ENCODE results near the gene PLPPR2.
"Not testable (repeated sequence)": the region's sequence is repeated elsewhere in the genome, so short reads cannot be mapped to it uniquely, and the experiment has no call there.

PLPPR2 gene

DNA sequence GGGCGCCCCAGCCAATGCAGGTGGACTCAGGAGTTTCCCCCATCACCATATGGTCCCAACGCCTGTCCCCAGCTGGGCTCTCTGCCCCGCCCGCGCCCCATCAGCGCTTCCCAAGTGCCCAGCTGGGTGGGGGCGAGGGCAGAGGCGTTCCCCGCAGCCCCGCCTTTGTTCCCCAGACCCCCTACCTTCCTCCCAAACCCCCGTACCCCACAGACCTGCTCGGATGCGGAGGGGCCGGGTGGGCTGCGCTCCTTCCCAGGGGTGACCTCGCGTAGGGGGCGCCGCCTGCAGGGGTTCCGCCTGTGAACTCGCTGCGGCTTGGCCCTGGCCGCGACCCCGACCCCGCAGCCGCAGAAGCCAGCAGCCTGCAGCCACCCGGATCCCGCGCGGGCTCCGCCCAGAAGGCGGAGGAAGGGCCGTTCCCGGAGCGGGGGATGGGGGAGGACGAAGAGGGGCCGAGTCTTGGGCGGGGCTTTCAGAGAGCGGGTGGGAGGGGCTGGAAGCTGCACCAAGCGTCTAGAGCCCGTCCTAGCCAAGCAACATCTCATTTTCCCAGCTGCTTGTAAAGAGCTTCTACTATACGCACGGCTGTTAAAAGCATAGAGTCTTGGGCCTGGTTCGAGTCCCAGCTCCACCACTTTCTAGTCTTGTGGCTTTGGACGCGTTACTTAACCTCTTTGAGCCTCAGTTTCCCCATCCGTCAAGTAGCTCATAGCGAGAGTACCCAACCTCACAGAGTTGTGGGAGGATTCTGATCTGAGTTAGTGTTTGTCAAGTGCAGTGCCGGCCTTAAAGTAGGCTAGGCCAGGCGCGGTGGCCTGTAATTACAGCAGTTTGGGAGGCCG lies 15.8 kb upstream of the PLPPR2 start, which contains the start of gene RAB3D:
Gene RAB3D, minus strand, starts transcription at position 404 of the 845 bp plus-strand sequence. CDS start 2,258 bp downstream, outside the sequence.
- peak; percentile 60 for DNase-seq (ENCODE audit: low read depth, low spot score)

DNA sequence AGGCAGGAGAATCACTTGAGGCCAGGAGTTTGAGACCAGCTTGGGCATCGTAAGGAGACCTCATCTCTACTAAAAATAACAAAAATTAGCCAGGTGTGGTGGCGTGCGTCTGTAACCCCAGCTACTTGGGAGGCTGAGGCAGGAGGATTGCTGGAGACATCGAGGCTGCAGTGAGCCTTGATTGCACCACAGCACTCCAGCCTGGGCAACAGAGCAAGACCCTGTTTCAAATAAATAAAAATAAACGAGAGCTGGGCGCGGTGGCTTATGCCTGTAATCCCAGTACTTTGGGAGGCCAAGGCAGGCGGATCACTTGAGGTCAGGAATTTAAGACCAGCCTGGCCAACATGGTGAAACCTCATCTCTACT lies 15.1 kb upstream of the PLPPR2 start:
- not testable (repeated sequence) for DNase-seq (ENCODE audit: low read depth, low spot score)

DNA sequence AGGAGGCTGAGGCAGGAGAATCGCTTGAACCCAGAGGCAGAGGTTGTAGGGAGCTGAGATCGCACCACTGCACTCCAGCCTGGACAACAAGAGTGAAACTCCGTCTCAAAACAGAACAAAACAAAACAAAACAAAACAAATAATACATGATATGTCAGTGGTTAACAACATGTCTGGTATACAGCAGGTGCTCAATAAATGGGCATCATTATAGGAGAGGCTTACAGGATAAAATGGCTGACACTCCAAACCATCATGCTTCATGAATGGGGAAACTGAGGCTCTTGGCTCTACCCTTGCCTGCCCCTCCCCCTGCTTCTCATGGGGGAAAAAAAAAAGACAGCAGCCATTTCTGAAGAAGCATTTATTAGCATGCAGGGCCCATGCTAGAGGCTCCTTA lies 12.8 kb upstream of the PLPPR2 start:
- DNase-seq (ENCODE audit: low read depth, low spot score): no peak

DNA sequence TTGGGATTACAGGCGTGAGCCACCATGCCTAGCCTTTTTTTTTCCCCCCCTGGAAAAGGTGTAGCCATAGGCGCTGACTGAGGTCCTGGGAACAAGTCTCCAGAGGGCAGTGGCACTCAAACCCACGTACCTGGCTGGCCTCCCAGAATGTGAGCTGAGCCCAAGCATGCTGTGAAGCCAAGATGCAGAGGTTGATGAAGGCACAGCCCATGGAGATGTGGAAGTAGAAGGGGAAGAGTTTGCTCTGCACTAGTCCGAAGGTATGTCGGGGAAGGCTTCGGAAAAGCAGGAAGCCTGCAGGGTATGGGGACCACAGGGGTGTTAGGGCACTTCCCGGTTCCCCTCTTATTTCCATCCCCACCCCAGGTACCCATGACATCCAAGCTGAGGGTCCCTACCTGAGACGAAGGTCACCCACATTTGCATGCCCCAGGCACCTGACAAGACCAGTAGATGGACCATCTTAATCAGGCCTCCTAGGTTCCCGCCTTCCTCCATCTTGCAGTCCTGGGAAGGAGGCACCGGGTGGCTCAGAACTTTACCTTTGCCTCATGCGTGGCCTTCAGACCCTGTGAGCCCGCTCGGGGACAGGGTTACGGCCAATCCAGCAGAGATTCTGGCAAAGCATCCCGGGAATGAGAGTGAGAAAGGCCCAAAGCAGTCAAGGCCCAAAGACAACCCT lies 10.0 kb upstream of the PLPPR2 start:
- no peak for DNase-seq (ENCODE audit: low read depth, low spot score)

DNA sequence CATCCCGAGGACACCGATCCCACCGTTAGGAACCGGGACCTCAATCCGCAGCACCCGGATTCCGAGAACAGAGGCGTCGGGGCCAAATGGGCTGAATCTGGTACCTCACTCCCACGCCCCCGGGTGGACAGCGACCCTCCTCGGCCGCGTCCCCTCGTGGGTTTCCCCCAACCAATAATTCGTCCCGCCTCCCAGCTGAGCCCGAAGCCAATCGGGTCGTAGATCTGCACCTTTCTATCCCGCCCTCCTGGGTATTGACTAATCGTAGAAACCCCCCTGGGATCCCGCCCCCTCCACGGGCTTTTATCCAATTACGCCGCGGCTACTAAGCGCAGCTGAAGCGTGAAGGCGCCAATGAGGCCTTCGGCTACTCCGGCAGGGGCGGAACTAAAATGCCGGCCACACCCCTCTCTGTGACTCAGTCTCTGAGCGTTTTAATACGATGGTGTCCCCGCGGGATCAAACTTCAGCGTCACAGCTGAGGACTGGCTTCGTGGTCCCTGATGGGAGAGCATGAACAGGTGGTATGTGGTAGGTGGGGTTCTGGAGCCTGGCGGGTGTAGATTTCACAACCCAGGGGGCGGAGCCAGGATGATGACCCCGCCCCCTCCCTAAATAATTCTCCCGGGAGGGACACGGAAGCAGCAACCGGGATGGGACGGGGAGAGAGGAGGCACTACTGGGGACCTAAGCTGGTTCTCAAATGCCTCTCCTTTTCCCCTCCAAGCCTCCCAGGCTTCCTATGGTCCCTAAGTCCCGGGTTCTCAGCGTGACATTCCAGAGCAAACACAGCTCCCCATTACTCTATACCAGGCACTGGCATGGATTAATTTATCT lies 8.9 kb upstream of the PLPPR2 start, which contains the start of the genes CCDC159 and TMEM205:
Gene CCDC159, plus strand, starts transcription at position 416 of the 837 bp plus-strand sequence. Its CDS starts 88 bp downstream, at position 504.
Gene TMEM205, minus strand, starts transcription at position 165 of the 837 bp plus-strand sequence. CDS start 649 bp downstream, outside the sequence.
- peak; percentile 97 for DNase-seq (ENCODE audit: low read depth, low spot score)

DNA sequence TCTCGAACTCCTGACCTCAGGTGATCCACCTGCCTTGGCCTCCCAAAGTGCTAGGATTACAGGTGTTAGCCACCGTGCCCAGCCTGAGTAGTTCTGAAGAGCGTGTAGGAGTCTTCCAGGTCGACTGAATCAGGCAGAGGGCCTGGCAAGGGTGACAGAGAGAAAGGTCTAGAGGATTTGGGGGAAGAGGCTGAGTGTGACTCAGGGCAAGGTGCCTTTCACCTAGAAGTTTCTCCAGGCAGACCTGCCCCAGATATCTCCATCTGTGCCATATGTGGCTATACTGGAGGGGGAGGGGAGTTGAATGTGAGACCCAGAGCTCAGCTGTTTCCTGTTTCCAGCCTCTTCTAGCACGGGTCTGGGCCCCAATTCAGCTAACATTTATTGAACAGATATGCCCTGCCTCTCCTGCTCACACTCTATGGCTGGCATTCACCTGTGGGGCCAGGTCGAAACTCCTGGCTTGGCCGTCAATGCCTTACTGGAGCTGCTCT lies 7.6 kb upstream of the PLPPR2 start:
- DNase-seq (ENCODE audit: low read depth, low spot score): no peak

DNA sequence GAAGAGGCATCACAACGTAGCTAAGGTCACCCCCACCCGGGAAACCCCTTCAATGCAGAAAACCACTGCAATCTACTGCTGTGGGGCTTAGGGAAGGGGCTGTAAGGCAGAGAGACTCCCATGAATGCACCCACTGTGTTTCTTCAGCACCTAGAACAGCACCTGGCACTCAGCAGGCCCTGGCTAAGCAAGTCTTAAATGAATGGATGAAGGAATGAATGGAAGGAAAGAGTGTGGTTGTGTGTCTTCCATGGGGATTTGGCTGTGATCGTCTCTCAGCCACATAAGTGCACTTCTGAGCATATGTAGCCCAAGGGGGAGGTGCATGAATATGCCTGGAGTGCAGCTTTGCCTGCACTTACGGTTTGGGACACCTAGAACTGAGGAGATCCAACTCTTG lies 6.1 kb upstream of the PLPPR2 start:
- no peak for DNase-seq (ENCODE audit: low read depth, low spot score)

DNA sequence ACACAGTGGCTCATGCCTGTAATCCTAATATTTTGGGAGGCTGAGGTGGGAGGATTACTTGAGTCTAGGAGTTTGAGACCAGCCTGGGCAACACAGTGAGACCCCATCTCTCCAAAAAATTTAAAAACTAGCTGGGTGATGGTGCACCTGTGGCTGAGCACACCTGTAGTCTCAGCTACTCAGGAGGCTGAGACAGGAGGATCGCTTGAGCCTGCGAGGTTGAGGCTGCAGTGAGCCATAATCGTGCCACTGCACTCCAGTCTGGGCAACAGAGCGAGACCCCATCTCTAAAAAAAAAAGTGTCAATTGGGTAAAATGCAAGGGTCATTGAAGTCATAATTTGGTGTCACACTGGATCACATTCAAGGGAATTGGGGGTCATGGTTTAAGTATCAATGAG lies 1.1 kb upstream of the PLPPR2 start:
- DNase-seq (ENCODE audit: low read depth, low spot score): not testable (repeated sequence)

DNA sequence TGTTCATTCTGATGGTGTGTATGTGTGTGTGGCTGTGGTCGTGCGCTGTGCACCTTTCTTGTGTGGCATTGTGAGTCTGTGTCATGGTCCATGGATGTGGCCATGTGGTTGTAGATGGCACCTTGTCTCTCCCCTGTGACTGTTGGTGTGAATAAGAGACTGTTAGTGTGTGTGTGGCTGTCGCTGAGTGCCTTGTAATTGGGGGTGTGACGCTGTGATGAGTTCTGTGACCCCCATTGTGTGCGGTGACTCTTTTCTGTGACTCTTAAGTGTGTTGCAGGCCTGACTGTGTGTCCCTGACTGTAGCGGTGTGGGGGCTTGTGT lies 804 bp downstream of the PLPPR2 start:
- DNase-seq (ENCODE audit: low read depth, low spot score): no peak

DNA sequence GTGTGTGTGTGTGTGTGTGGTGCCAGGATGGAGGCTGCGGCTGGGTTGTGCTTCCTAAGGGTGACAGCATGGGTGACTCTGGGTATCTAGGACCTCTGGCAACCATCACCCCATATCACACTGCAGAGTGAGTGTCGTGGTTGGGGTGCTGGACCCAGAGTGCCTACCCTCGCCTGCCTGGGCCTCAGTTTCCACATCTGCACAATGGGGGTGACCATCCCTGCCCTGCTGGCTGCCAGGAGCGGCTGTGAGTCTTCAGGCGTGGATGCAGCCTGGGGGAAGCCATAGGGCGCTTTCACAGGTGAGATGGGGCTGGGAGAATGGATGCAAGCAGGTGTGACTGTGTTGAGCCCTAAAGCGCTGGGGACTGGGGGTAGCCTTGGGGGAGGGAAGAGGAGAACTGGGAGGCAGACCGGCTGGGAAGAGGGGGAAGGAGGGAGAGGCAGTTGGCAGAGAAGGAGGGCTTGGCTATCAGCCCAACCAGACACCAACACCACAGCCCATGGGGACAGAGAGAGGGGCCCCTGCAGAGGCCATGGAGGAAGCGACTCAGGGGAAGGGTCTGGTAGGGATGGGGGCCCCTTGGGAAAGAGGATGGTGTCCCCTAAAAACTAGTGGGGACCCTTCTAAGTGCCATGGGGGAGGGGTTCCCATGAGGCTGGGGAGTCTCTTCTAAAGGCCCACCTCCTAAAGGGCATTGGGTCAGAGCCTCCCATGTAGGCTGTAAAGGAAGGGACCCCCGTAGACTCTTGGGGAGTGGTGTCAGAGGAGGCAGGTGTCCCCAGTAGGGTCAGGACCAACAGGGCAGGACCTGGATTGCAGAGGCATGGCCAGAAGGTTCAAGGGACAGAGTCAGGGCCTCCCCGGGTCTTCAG lies 1.7 kb downstream of the PLPPR2 start:
- no peak for DNase-seq (ENCODE audit: low read depth, low spot score)

DNA sequence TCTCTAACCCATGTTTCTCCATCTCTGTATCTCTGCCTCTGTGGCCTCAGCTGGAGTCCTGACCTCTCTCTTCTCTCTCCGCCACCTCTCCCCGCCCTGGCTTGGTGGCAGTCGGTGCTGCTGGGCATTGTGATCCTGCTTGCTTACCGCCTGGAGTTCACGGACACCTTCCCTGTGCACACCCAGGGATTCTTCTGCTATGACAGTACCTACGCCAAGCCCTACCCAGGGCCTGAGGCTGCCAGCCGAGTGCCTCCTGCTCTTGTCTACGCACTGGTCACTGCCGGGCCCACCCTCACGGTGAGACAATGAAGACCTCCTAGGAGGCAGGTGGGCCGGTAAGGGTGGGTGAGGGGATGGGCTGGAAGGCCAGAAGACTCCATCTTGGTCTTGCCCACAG lies 4.2 kb downstream of the PLPPR2 start:
- no peak for DNase-seq (ENCODE audit: low read depth, low spot score)

DNA sequence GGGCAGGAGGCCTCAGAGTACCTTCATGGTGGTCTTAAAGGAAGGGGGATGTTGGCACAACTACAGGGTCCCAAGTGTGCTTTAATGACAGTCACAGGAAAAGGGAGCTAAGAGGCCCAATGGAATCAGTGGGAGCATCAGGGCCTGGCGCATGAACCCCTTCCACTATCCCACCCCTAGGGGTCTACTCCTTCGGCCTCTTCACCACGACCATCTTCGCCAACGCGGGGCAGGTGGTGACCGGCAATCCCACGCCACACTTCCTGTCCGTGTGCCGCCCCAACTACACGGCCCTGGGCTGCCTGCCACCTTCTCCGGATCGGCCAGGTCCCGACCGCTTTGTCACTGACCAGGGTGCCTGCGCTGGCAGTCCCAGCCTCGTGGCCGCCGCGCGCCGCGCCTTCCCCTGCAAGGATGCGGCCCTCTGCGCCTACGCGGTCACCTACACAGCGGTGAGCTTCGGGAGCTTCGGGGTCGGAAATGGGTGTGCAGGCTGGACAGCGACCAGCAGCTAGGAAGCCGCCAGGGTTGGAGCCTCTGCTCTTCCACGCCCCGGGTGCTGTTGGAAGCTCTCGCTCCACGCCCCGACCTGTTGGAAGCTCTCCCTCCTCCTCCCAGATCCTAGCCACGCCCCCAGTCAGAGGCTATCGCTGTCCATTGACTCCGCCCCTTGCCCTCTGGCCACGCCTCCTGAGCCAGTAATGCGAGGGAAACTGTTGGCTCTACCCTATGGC lies 6.0 kb downstream of the PLPPR2 start:
- DNase-seq (ENCODE audit: low read depth, low spot score): no peak

DNA sequence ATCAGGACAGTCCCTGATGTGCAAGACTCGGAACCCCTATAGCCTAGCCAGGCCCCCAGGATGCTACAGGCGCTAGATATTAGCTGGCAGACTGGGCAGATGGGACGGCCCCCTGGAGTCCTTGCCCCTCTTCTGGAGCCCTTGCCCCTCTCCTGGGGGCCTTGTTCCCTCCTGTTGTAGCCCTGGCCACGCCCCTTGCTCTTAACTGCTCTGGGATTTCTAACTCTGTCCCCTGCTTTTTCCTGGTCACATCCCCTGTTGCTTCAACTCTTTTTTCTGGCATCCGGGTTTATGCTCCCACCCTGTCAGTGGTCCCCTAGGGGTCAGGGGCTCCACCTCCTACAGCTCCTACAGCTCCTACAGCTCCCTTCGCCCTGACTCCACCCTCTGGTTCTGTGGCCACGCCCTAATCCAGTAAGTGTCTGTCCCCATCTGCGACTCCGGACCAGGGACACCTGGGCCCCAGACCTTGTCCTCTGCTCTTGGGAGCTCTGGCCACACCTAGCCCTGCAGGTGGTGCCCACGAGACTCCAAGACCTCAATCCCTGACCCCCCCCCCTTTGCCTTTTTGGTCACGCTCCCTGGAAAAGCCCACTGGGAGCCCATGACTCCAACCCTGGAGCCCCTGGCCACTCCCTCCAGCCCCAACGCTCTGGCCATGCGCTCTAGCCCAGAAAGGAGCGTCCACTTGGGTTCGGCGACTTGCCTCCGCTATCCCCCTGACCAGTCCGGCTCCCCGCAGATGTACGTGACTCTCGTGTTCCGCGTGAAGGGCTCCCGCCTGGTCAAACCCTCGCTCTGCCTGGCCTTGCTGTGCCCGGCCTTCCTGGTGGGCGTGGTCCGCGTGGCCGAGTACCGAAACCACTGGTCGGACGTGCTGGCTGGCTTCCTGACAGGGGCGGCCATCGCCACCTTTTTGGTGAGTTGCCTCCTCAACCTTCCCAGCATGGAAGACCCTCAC lies 6.8 kb downstream of the PLPPR2 start:
- DNase-seq (ENCODE audit: low read depth, low spot score): no peak

DNA sequence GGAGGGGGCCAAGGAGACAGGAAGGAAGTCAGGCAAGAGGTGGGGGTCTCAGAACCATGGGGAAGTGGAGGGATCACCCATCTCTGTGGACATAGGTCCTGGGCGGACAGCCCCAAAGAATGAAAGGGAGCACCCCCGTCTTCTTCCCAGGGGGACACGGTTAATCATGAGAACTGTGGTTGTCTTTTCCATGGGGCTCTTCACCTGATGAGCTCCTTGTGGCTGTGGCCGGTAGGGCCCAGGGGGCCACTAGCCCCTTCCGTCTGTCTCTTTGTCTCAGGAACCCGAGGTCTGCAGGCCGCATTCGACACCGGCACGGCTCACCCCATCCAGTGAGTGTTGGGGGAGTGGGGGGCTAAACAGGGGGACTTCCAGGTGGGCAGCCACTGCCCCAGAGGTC lies 8.6 kb downstream of the PLPPR2 start:
- no peak for DNase-seq (ENCODE audit: low read depth, low spot score)

DNA sequence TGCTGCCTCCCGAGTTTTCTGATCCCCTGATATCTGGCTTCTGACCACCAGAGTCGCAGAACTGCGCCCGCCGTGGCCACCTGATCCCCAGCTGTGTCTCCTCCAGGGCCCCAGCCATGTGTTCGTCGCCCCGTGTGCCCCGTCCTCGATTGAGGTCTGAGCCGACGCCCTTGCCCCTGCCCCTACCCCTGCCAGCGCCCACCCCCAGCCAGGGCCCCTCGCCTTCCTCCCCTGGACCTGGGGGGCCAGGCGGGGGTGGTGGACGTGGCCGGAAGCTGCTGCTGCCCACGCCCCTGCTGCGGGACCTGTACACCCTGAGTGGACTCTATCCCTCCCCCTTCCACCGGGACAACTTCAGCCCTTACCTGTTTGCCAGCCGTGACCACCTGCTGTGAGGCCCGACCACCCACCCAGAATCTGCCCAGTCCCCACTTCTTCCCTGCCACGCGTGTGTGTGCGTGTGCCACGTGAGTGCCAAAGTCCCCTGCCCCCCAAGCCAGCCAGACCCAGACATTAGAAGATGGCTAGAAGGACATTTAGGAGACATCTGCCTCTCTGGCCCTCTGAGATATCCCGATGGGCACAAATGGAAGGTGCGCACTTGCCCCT lies 9.2 kb downstream of the PLPPR2 start:
- no peak for DNase-seq (ENCODE audit: low read depth, low spot score)

DNA sequence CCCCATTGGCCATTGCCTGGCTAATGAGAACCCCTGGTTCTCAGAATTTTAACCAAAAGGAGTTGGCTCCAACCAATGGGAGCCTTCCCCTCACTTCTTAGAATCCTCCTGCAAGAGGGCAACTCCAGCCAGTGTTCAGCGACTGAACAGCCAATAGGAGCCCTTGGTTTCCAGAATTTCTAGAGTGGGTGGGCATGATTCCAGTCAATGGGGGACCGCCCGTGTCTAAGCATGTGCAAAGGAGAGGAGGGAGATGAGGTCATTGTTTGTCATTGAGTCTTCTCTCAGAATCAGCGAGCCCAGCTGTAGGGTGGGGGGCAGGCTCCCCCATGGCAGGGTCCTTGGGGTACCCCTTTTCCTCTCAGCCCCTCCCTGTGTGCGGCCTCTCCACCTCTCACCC lies 9.7 kb downstream of the PLPPR2 start:
- no peak for DNase-seq (ENCODE audit: low read depth, low spot score)

DNA sequence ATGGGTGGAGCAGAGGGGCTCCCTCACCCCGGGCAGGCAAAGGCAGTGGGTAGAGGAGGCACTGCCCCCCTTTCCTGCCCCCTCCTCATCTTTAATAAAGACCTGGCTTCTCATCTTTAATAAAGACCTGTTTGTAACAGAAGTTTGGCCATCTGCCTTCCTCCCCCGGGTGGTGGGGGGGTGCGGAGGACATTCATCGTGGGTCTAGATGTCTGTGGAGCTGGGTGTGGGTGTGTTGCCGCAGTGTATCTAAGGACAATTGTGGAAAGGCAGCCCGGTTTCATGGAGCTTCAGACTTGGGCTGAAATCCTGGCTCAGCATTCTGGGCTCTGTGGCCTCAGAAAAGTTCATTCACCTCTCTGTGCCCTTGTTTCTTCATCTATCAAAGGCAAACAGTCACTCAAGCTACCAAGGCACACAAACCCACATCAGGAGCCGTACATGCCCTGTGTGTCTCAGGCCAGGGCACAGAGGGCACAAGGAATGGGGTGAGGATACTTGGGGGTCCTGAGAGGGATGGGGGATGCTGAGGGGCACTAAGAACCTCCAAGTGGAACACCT lies 10.4 kb downstream of the PLPPR2 start:
- DNase-seq (ENCODE audit: low read depth, low spot score): no peak

DNA sequence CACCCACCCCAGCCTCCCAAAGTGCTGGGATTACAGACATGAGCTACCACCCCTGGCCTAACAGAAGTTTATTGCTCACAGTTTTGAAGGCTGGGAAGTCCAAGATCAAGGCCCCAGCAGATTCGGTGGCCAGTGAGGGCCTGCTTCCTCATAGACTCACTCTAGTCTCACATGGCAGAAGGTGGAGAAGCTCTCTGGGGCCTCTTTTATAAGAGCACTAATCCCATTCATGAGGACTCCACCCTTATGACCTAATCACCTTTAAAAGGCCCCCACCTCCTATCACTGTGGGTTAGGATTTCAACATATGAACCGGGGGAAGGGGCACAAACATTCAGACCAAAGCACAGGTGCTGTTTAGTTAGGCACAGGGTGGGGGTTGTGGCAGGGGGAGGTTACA lies 12.3 kb downstream of the PLPPR2 start:
- no peak for DNase-seq (ENCODE audit: low read depth, low spot score)
